ENCODE measurements around the gene ZFP1.

ZFP1 gene

GRCh38 chr16:75148311-75149195 is at the start of gene ZFP1:
ZFP1 (plus strand) TSS chr16:75148524; CDS start chr16:75152952, 4,428 bp downstream.
- peak; percentile 92 to 94 (median 92) for DNase-seq (ENCODE audit: low read depth in 2 of 3, low spot score in 1 of 3)

GRCh38 chr16:75099075-75099667 is 49.2 kb upstream of the ZFP1 start:
- no peak for DNase-seq (ENCODE audit: low read depth in 2 of 3, low spot score in 1 of 3)

GRCh38 chr16:75099738-75100602 is 48.4 kb upstream of the ZFP1 start:
- DNase-seq (ENCODE audit: low read depth in 2 of 3, low spot score in 1 of 3): peak in 1 of 3 donors; percentile 34

GRCh38 chr16:75100603-75100990 is 47.7 kb upstream of the ZFP1 start:
- no peak for DNase-seq (ENCODE audit: low read depth in 2 of 3, low spot score in 1 of 3)

- DNase-seq (ENCODE audit: low read depth in 2 of 3, low spot score in 1 of 3): no peak
These were observed 46.7 kb upstream of the ZFP1 start for GRCh38 chr16:75101635-75102034.

- no peak for DNase-seq (ENCODE audit: low read depth in 2 of 3, low spot score in 1 of 3)
These were observed 45.7 kb upstream of the ZFP1 start for GRCh38 chr16:75102595-75102994.

- no peak for DNase-seq (ENCODE audit: low read depth in 2 of 3, low spot score in 1 of 3)
These were observed 44.3 kb upstream of the ZFP1 start for GRCh38 chr16:75103994-75104393.

GRCh38 chr16:75104836-75105235 is 43.5 kb upstream of the ZFP1 start:
- DNase-seq (ENCODE audit: low read depth in 2 of 3, low spot score in 1 of 3): no peak

GRCh38 chr16:75105306-75106061 is 42.8 kb upstream of the ZFP1 start:
- DNase-seq (ENCODE audit: low read depth in 2 of 3, low spot score in 1 of 3): no peak

GRCh38 chr16:75106351-75107274 is 41.7 kb upstream of the ZFP1 start:
- DNase-seq (ENCODE audit: low read depth in 2 of 3, low spot score in 1 of 3): no peak

GRCh38 chr16:75107505-75107904 is 40.8 kb upstream of the ZFP1 start:
- DNase-seq (ENCODE audit: low read depth in 2 of 3, low spot score in 1 of 3): no peak

- DNase-seq (ENCODE audit: low read depth in 2 of 3, low spot score in 1 of 3): peak; percentile 75 to 82 (median 76)
These were observed 39.3 kb upstream of the ZFP1 start for GRCh38 chr16:75108792-75109731.

GRCh38 chr16:75109732-75110243 is 38.5 kb upstream of the ZFP1 start:
- DNase-seq (ENCODE audit: low read depth in 2 of 3, low spot score in 1 of 3): no peak

- peak; percentile 76 to 84 (median 76) for DNase-seq (ENCODE audit: low read depth in 2 of 3, low spot score in 1 of 3)
These were observed 37.4 kb upstream of the ZFP1 start for GRCh38 chr16:75110637-75111513.

GRCh38 chr16:75111514-75111940 is 36.8 kb upstream of the ZFP1 start:
- DNase-seq (ENCODE audit: low read depth in 2 of 3, low spot score in 1 of 3): no peak

- no peak for DNase-seq (ENCODE audit: low read depth in 2 of 3, low spot score in 1 of 3)
These were observed 36.2 kb upstream of the ZFP1 start for GRCh38 chr16:75111961-75112733.

All from stimulated activated CD4-positive, alpha-beta T cell treated with anti-CD3 and anti-CD28 coated beads, Interleukin-12 subunit alpha, Interleukin-12 subunit beta, amount 100 ng/mL, for 48 hours (primary cell).